SU-DHL-6 (cell line): ENCODE data around the gene KIAA2012.
A peak's percentile ranks its signal among the peaks of the same experiment; 100 is the strongest.

Experiments used
- H2AFZ ChIP-seq: fragments of 200-600 bp; sonication (generic); 2 replicates; pipeline ENCODE4 v1.6.1; 2014; ENCODE audit warnings: low read depth, mild to moderate bottlenecking, moderate library complexity, mixed read lengths, antibody characterized with exemption, low read length; ENCODE audit not compliant: severe bottlenecking
- H3F3A ChIP-seq: fragments of 200-600 bp; shearing (Covaris generic); 2 replicates; pipeline ENCODE4 v1.6.0; 2016; ENCODE audit warnings: antibody characterized with exemption, mild to moderate bottlenecking; ENCODE audit not compliant: insufficient read depth
- H3K27ac ChIP-seq: fragments of 200-600 bp; sonication (generic); 2 replicates; pipeline ENCODE4 v1.5.1; 2016; ENCODE audit warnings: low read depth, mild to moderate bottlenecking, low read length, moderate library complexity, mixed read lengths
- H3K27me3 ChIP-seq: fragments of 200-600 bp; sonication (generic), shearing (Covaris generic); 2 replicates; pipeline ENCODE4 v1.6.0; 2014; ENCODE audit warnings: mild to moderate bottlenecking, low read length
- H3K36me3 ChIP-seq: fragments of 200-600 bp; sonication (generic); 2 replicates; pipeline ENCODE4 v1.6.1; 2014; ENCODE audit warnings: mild to moderate bottlenecking, low read length, mixed read lengths
- H3K4me2 ChIP-seq: fragments of 300-600, 200-600 bp; shearing (Covaris generic), sonication (generic); 2 replicates; pipeline ENCODE4 v1.6.0; 2014; ENCODE audit warnings: low read length, low read depth, mild to moderate bottlenecking; ENCODE audit not compliant: poor library complexity, severe bottlenecking
- H3K4me3 ChIP-seq: fragments of 200-600 bp; sonication (generic); 2 replicates; pipeline ENCODE4 v1.5.1; 2014; ENCODE audit warnings: antibody characterized with exemption, low read length, mild to moderate bottlenecking, mixed read lengths; ENCODE audit not compliant: insufficient read depth, poor library complexity, severe bottlenecking
- H3K79me2 ChIP-seq: fragments of 200-600 bp; sonication (generic); 2 replicates; pipeline ENCODE4 v1.6.1; 2014; ENCODE audit warnings: mild to moderate bottlenecking, low read length, moderate library complexity; ENCODE audit not compliant: insufficient read depth
- H3K9ac ChIP-seq: fragments of 200-600 bp; sonication (generic); 2 replicates; pipeline ENCODE4 v1.7.0; 2014; ENCODE audit warnings: mild to moderate bottlenecking, low read length
- H3K9me2 ChIP-seq: fragments of 200-600 bp; sonication (generic); replicated peaks from 2 replicates; pipeline ENCODE4 v1.6.1; 2014; ENCODE audit warnings: low read length; ENCODE audit not compliant: insufficient read depth
- H3K9me3 ChIP-seq: fragments of 200-600 bp; sonication (generic); 2 replicates; pipeline ENCODE4 v1.6.1; 2014; ENCODE audit warnings: low read length, mixed read lengths; ENCODE audit not compliant: insufficient read depth
- H4K20me1 ChIP-seq: fragments of 200-600 bp; sonication (generic); 2 replicates; pipeline ENCODE4 v1.6.1; 2014; ENCODE audit warnings: low read depth, mild to moderate bottlenecking, antibody characterized with exemption, low read length, moderate library complexity, mixed read lengths
- EZH2phosphoT487 ChIP-seq: fragments of 200-600 bp; sonication (generic), shearing (Covaris generic); conservative IDR thresholded peaks from 2 replicates; pipeline ENCODE4 v1.6.1; 2018; ENCODE audit warnings: mild to moderate bottlenecking, antibody characterized with exemption, low read length, moderate library complexity, mixed read lengths
- TF ChIP-seq, protein P1 (sequence below): fragments of 200-600 bp; sonication (generic); IDR thresholded peaks from one replicate; pipeline ENCODE4 v1.5.1; 2017; ENCODE audit warnings: antibody characterized with exemption, mild to moderate bottlenecking, low read length, moderate library complexity; ENCODE audit not compliant: insufficient read depth, poor library complexity, severe bottlenecking

KIAA2012 gene

DNA sequence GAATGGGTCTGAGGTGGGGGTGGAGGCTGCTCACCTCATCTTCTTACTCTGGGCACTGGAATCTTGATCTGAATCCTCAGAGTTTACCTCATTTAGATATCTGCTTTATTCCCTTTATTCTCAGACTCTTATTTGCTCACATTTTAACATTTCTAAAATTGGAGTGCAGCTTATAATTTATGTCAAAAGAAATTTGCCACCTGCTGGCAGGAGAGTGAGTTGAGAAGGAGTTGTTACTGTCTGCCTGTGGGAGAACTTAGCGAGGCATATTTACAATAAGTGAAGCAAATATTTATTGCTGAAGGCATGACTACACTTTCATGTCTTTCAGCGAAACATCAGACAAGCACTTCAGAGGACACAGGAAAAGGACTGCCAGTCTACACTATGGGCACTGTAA is 16.4 kb upstream of the KIAA2012 start:
- no peak overlapping the region for H2AFZ ChIP-seq
- H4K20me1 ChIP-seq, result no peaks in the 10 kb centered on the region
- no peak for TF ChIP-seq EZH2phosphoT487
- TF ChIP-seq, protein P1, sequence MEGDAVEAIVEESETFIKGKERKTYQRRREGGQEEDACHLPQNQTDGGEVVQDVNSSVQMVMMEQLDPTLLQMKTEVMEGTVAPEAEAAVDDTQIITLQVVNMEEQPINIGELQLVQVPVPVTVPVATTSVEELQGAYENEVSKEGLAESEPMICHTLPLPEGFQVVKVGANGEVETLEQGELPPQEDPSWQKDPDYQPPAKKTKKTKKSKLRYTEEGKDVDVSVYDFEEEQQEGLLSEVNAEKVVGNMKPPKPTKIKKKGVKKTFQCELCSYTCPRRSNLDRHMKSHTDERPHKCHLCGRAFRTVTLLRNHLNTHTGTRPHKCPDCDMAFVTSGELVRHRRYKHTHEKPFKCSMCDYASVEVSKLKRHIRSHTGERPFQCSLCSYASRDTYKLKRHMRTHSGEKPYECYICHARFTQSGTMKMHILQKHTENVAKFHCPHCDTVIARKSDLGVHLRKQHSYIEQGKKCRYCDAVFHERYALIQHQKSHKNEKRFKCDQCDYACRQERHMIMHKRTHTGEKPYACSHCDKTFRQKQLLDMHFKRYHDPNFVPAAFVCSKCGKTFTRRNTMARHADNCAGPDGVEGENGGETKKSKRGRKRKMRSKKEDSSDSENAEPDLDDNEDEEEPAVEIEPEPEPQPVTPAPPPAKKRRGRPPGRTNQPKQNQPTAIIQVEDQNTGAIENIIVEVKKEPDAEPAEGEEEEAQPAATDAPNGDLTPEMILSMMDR, result peak; percentile 20
- no peaks in the 10 kb centered on the region for H3F3A ChIP-seq
- no peaks in the 10 kb centered on the region for H3K9me2 ChIP-seq
- H3K27me3 ChIP-seq, result no peaks in the 10 kb centered on the region
- H3K9ac ChIP-seq, result no peak overlapping the region
- H3K79me2 ChIP-seq, result no peaks in the 10 kb centered on the region
- H3K4me2 ChIP-seq, result no peak overlapping the region
- no peak overlapping the region for H3K27ac ChIP-seq
- no peaks in the 10 kb centered on the region for H3K9me3 ChIP-seq
- H3K4me3 ChIP-seq, result no peak overlapping the region
- H3K36me3 ChIP-seq, result no peaks in the 10 kb centered on the region

DNA sequence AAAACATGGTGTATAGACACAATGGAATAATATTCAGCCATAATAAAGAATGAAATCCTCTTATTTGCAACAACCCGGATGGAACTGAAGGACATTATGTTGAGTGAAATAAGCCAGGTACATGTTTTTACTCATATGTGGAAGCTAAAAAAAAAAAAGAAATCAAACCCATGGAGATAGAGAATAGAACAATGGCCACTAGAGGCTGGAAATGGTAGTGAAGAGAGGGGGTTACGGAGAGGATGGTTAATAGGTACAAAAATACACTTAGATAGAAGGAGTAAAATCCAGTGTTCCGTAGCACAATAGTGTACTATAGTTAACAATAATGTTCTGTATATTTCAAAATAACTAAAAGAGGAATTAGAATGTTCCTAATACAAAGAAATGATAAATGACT is 12.8 kb upstream of the KIAA2012 start:
- Histone ChIP-seq H3F3A (no peaks in the 10 kb centered on the region), H3K4me2 (no peak overlapping the region), H3K9me2 (no peaks in the 10 kb centered on the region), H2AFZ (no peak overlapping the region), H4K20me1 (no peaks in the 10 kb centered on the region), H3K27me3 (no peaks in the 10 kb centered on the region), H3K9ac (no peak overlapping the region), H3K36me3 (no peaks in the 10 kb centered on the region), H3K4me3 (no peak overlapping the region), H3K9me3 (no peaks in the 10 kb centered on the region), H3K27ac (no peak overlapping the region), H3K79me2 (no peaks in the 10 kb centered on the region)
- no peak for TF ChIP-seq EZH2phosphoT487
- TF ChIP-seq, protein P1, result peak; percentile 14

GRCh38 chr2:202061695-202062094 is 11.4 kb upstream of the KIAA2012 start:
- H3K79me2 ChIP-seq, result no peaks in the 10 kb centered on the region
- H3K9me3 ChIP-seq, result no peaks in the 10 kb centered on the region
- TF ChIP-seq, protein P1, result no peak
- no peak for TF ChIP-seq EZH2phosphoT487
- H2AFZ ChIP-seq, result no peak overlapping the region
- H3K4me2 ChIP-seq, result no peak overlapping the region
- H3K27ac ChIP-seq, result no peak overlapping the region
- no peaks in the 10 kb centered on the region for H3K36me3 ChIP-seq
- H3K9me2 ChIP-seq, result no peaks in the 10 kb centered on the region
- no peaks in the 10 kb centered on the region for H3F3A ChIP-seq
- no peak overlapping the region for H3K9ac ChIP-seq
- H4K20me1 ChIP-seq, result no peaks in the 10 kb centered on the region
- no peak overlapping the region for H3K4me3 ChIP-seq
- no peaks in the 10 kb centered on the region for H3K27me3 ChIP-seq
